Fibroblast of pulmonary artery (primary cell): ENCODE measurements around the gene STRBP.

Experiments used
- DNase-seq: peaks from one replicate; pipeline ENCODE4 v3.0.0-alpha.2; 2010; ENCODE audit warnings: low read depth
- H3K4me3 ChIP-seq: replicated peaks from 2 replicates; pipeline ENCODE4 v1.5.1; 2011; ENCODE audit warnings: low read depth, mild to moderate bottlenecking, control low read depth, low read length, moderate library complexity
- CTCF ChIP-seq: IDR thresholded peaks from 2 replicates; pipeline ENCODE4 v1.5.1; 2011; ENCODE audit warnings: mild to moderate bottlenecking, control low read depth, low read length, inconsistent platforms; ENCODE audit errors: missing control alignments

The STRBP gene

GRCh38 chr9:123235448-123235847 is 32.9 kb downstream of the STRBP start:
- no peak overlapping the region for H3K4me3 ChIP-seq
- TF ChIP-seq CTCF: no peak
- no peak for DNase-seq

GRCh38 chr9:123234853-123235252 is 33.5 kb downstream of the STRBP start:
- H3K4me3 ChIP-seq: no peak overlapping the region
- DNase-seq: no peak
- TF ChIP-seq CTCF: no peak

- no peak for DNase-seq
- no peak overlapping the region for H3K4me3 ChIP-seq
- no peak for TF ChIP-seq CTCF
Observed at GRCh38 chr9:123232332-123232731, 36.1 kb downstream of the STRBP start.

- DNase-seq: no peak
- no peak overlapping the region for H3K4me3 ChIP-seq
- TF ChIP-seq CTCF: no peak
Observed at GRCh38 chr9:123231421-123231820, 37.0 kb downstream of the STRBP start.

- no peak for TF ChIP-seq CTCF
- DNase-seq: no peak
- H3K4me3 ChIP-seq: no peak overlapping the region
Observed at GRCh38 chr9:123228967-123229366, 39.4 kb downstream of the STRBP start.

GRCh38 chr9:123225995-123226394 is 42.4 kb downstream of the STRBP start:
- H3K4me3 ChIP-seq: no peak overlapping the region
- no peak for TF ChIP-seq CTCF
- DNase-seq: no peak

- H3K4me3 ChIP-seq: no peak overlapping the region
- TF ChIP-seq CTCF: peak; percentile 55
- DNase-seq: peak; percentile 62
Observed at GRCh38 chr9:123225374-123225813, 43.0 kb downstream of the STRBP start.
